Panc1 (cell line): ENCODE results near the gene NMB. TPM values are rescaled to one million over a fixed set of nuclear protein-coding genes. Genes with fewer than 3 reads are reported as not detected.
"Not testable (repeated sequence)": the region's sequence is repeated elsewhere in the genome, so short reads cannot be mapped to it uniquely, and the experiment has no call there.

Source experiments
- ATAC-seq: fragments of 200-7000 bp; cut with Tn5 transposase; 2 replicates; pipeline ENCODE4 v1.9.1; 2020; ENCODE audit warnings: mild to moderate bottlenecking, moderate library complexity
- BruUV-seq: library from RNA; stranded (reverse); fragments of 400-500 nt; replicated peaks from 2 replicates; lab custom pipeline; 2021; lab: Mats Ljungman, UMichigan
- CTCF ChIA-PET: fragments of 300-600 bp; sonication (Branson Sonifier 250); formaldehyde crosslinking; loops from one replicate; lab custom pipeline; 2022; ENCODE audit warnings: antibody characterized with exemption; lab: Charles Lee
- POLR2A ChIA-PET: fragments of 300-600 bp; sonication (Branson Sonifier 250); formaldehyde crosslinking; loops from one replicate; lab custom pipeline; 2022; ENCODE audit warnings: antibody characterized with exemption; lab: Charles Lee
- DNase-seq: peaks from one replicate; pipeline ENCODE4 v3.0.0-alpha.2; 2010; ENCODE audit warnings: low read depth, low spot score
- H3K27ac ChIP-seq: 2 replicates; pipeline ENCODE4 v1.5.1; 2011; ENCODE audit warnings: mild to moderate bottlenecking, low read length, inconsistent platforms
- H3K27me3 ChIP-seq: fragments of 200-500 bp; sonication (Bioruptor generic); 2 replicates; pipeline ENCODE4 v1.6.0; 2014; ENCODE audit warnings: low read length, inconsistent platforms; ENCODE audit not compliant: control insufficient read depth, insufficient read depth
- H3K36me3 ChIP-seq: fragments of 200-500 bp; sonication (Bioruptor generic); 2 replicates; pipeline ENCODE4 v1.5.1; 2014; ENCODE audit warnings: inconsistent platforms, mild to moderate bottlenecking, low read length, moderate library complexity; ENCODE audit not compliant: control insufficient read depth, insufficient read depth
- H3K4me1 ChIP-seq: 2 replicates; pipeline ENCODE4 v1.5.1; 2011; ENCODE audit warnings: inconsistent platforms, mild to moderate bottlenecking, low read length, moderate library complexity; ENCODE audit not compliant: control insufficient read depth, insufficient read depth
- H3K4me3 ChIP-seq, 2 experiments: 2 replicates each; pipeline ENCODE4 v1.5.1; 2011 to 2012; ENCODE audit warnings: low read depth in 2 of 2, low read length in 2 of 2, mild to moderate bottlenecking in 2 of 2, inconsistent platforms in 1 of 2, moderate library complexity in 1 of 2
- H3K9me3 ChIP-seq: fragments of 200-500 bp; sonication (Bioruptor generic); 2 replicates; pipeline ENCODE4 v1.5.1; 2014; ENCODE audit warnings: low read depth, mild to moderate bottlenecking, inconsistent platforms, low read length, moderate library complexity; ENCODE audit not compliant: control insufficient read depth, insufficient read depth
- CTCF ChIP-seq: fragments of 450-650 bp; IDR thresholded peaks from 2 replicates; pipeline ENCODE4 v1.5.1; 2017; ENCODE audit warnings: mild to moderate bottlenecking
- POLR2AphosphoS5 ChIP-seq: IDR thresholded peaks from 2 replicates; pipeline ENCODE4 v1.6.1; 2012; ENCODE audit warnings: mild to moderate bottlenecking, low read depth, low read length, moderate library complexity
- REST ChIP-seq, 2 experiments: IDR thresholded peaks; 2 replicates each; pipeline ENCODE4 v1.6.1; 2011 to 2012; ENCODE audit warnings: low read depth in 2 of 2, control low read depth in 1 of 2, low read length in 1 of 2, mild to moderate bottlenecking in 1 of 2, moderate library complexity in 1 of 2; ENCODE audit not compliant: insufficient read depth in 1 of 2
- SIN3A ChIP-seq: IDR thresholded peaks from 2 replicates; pipeline ENCODE4 v1.6.1; 2012; ENCODE audit warnings: low read depth, mild to moderate bottlenecking, low read length, moderate library complexity, borderline replicate concordance; ENCODE audit not compliant: insufficient read depth
- TCF7L2 ChIP-seq: IDR thresholded peaks from 2 replicates; pipeline ENCODE4 v1.6.1; 2011; ENCODE audit warnings: mild to moderate bottlenecking, low read depth, low read length, inconsistent platforms
- in situ Hi-C: cut with HindIII; loops from 2 replicates; pipeline ENCODE4 v1.10.0; 2016; ENCODE audit warnings: low sequenced_read_pairs, low pct_unique_long_range_greater_than_20kb
- intact Hi-C: fragments of 100-400 bp; cut with micrococcal nuclease; formaldehyde crosslinking; loops from one replicate; pipeline ENCODE4 v1.10.0; 2022; ENCODE audit not compliant: unreplicated experiment
- total RNA-seq: library from RNA; stranded (reverse); gene quantifications from one replicate; pipeline ENCODE4 v1.2.1, GENCODE V29; 2021; ENCODE audit not compliant: unreplicated experiment

Gene NMB
- total RNA-seq, 1 experiment from 2014 or later, result 9.5 TPM

GRCh38 chr15:84689858-84690257 is 31.9 kb upstream of the NMB start:
- ChIA-PET POLR2A (no interaction called here), CTCF (no interaction called here)
- no TSS peak for BruUV-seq
- Histone ChIP-seq H3K36me3 (peaks cover 8% of the 10 kb centered on the region; the same call in 1 of the 2 replicates), H3K27me3 (no peaks in the 10 kb centered on the region), H3K4me1 (no peaks in the 10 kb centered on the region), H3K9me3 (no peaks in the 10 kb centered on the region), H3K27ac (no peak overlapping the region), H3K4me3 (no peak overlapping the region)
- in situ Hi-C loops (no loop called here), intact Hi-C loops (no loop called here)
- DNase-seq (no peak), ATAC-seq (no peak)
- no peak for TF ChIP-seq CTCF
- TF ChIP-seq SIN3A, result no peak
- no peak for TF ChIP-seq TCF7L2
- no peak for TF ChIP-seq REST (IDR thresholded peaks at IDR 0.05; ENCODE audit: insufficient read depth in 1 of 2, low read depth in 2 of 2, low read length in 1 of 2)
- TF ChIP-seq POLR2AphosphoS5, result no peak

GRCh38 chr15:84686446-84686845 is 28.4 kb upstream of the NMB start:
- H3K27me3 ChIP-seq, BruUV-seq, intact Hi-C loops, H3K27ac ChIP-seq, H3K36me3 ChIP-seq, in situ Hi-C loops, H3K4me1 ChIP-seq, H3K9me3 ChIP-seq, POLR2A ChIA-PET, H3K4me3 ChIP-seq, CTCF ChIA-PET, ATAC-seq, DNase-seq: not testable (repeated sequence)

GRCh38 chr15:84685304-84685703 is 27.3 kb upstream of the NMB start:
- BruUV-seq, result no TSS peak
- H3K27ac ChIP-seq, result no peak overlapping the region
- peaks cover 11% of the 10 kb centered on the region; the same call in 1 of the 2 replicates for H3K36me3 ChIP-seq
- DNase-seq (no peak), ATAC-seq (no peak)
- ChIA-PET POLR2A (interaction anchor here (0.6 kb wide), 1 partner anchor 213 kb away, joined by 7 read pairs; no protein-coding TSS in a partner anchor), CTCF (interaction anchor here (0.7 kb wide), 1 partner anchor 99 kb away, joined by 8 read pairs; no protein-coding TSS in a partner anchor)
- H3K9me3 ChIP-seq, result no peaks in the 10 kb centered on the region
- no peaks in the 10 kb centered on the region for H3K4me1 ChIP-seq
- no peak overlapping the region for H3K4me3 ChIP-seq
- intact Hi-C loops, result no loop called here
- no peaks in the 10 kb centered on the region for H3K27me3 ChIP-seq
- in situ Hi-C loops, result no loop called here
- no peak for TF ChIP-seq POLR2AphosphoS5
- no peak for TF ChIP-seq TCF7L2
- no peak for TF ChIP-seq REST (IDR thresholded peaks at IDR 0.05; ENCODE audit: insufficient read depth in 1 of 2, low read depth in 2 of 2, low read length in 1 of 2)
- TF ChIP-seq CTCF, result no peak
- TF ChIP-seq SIN3A, result no peak
